Measurements from ENCODE around the gene SLC2A9. TPM values are rescaled to one million over a fixed set of nuclear protein-coding genes. Genes with fewer than 3 reads are reported as not detected.

SLC2A9 gene
- total RNA-seq, 1 donor from 2014 or later = not detected

GRCh38 chr4:10001757-10002156 is 19.5 kb downstream of the SLC2A9 start:
- no peak overlapping the region for H3K4me3 Mint-ChIP-seq (ENCODE audit: unreplicated experiment)
- TF ChIP-seq CTCF (IDR thresholded peaks at IDR 0.05; ENCODE audit: partially characterized antibody, unreplicated experiment) = no peak
- peaks cover 2% of the 10 kb centered on the region for H3K9me3 Mint-ChIP-seq (ENCODE audit: unreplicated experiment)
- no peaks in the 10 kb centered on the region for H3K27me3 Mint-ChIP-seq (ENCODE audit: unreplicated experiment)
- no peak overlapping the region for H3K27ac Mint-ChIP-seq (ENCODE audit: unreplicated experiment)
- H3K36me3 Mint-ChIP-seq (ENCODE audit: unreplicated experiment) = no peaks in the 10 kb centered on the region
- DNase-seq = no peak
- no peaks in the 10 kb centered on the region for H3K4me1 Mint-ChIP-seq (ENCODE audit: low read depth, unreplicated experiment)

- Mint-ChIP-seq H3K27ac (ENCODE audit: unreplicated experiment) (no peak overlapping the region), H3K4me3 (ENCODE audit: unreplicated experiment) (no peak overlapping the region), H3K36me3 (ENCODE audit: unreplicated experiment) (no peaks in the 10 kb centered on the region), H3K9me3 (ENCODE audit: unreplicated experiment) (peaks cover 2% of the 10 kb centered on the region), H3K4me1 (ENCODE audit: low read depth, unreplicated experiment) (no peaks in the 10 kb centered on the region), H3K27me3 (ENCODE audit: unreplicated experiment) (no peaks in the 10 kb centered on the region)
- DNase-seq = no peak
- TF ChIP-seq CTCF (IDR thresholded peaks at IDR 0.05; ENCODE audit: partially characterized antibody, unreplicated experiment) = no peak
Measured at GRCh38 chr4:9999956-10000561, 21.2 kb downstream of the SLC2A9 start.

- H3K4me1 Mint-ChIP-seq (ENCODE audit: low read depth, unreplicated experiment) = no peaks in the 10 kb centered on the region
- no peak overlapping the region for H3K27ac Mint-ChIP-seq (ENCODE audit: unreplicated experiment)
Measured at GRCh38 chr4:9997886-9998285, 23.4 kb downstream of the SLC2A9 start.

GRCh38 chr4:9996319-9997110 is 24.8 kb downstream of the SLC2A9 start:
- DNase-seq = no peak
- Mint-ChIP-seq H3K27me3 (ENCODE audit: unreplicated experiment) (no peaks in the 10 kb centered on the region), H3K36me3 (ENCODE audit: unreplicated experiment) (no peaks in the 10 kb centered on the region), H3K27ac (ENCODE audit: unreplicated experiment) (no peak overlapping the region), H3K4me3 (ENCODE audit: unreplicated experiment) (no peak overlapping the region), H3K4me1 (ENCODE audit: low read depth, unreplicated experiment) (no peaks in the 10 kb centered on the region), H3K9me3 (ENCODE audit: unreplicated experiment) (no peaks in the 10 kb centered on the region)
- TF ChIP-seq CTCF (IDR thresholded peaks at IDR 0.05; ENCODE audit: partially characterized antibody, unreplicated experiment) = no peak

More at GRCh38 chr4:9997886-9998285, 23.4 kb downstream of the SLC2A9 start:
- H3K4me3 Mint-ChIP-seq (ENCODE audit: unreplicated experiment) = no peak overlapping the region
- no peak for TF ChIP-seq CTCF (IDR thresholded peaks at IDR 0.05; ENCODE audit: partially characterized antibody, unreplicated experiment)
- H3K36me3 Mint-ChIP-seq (ENCODE audit: unreplicated experiment) = no peaks in the 10 kb centered on the region
- no peaks in the 10 kb centered on the region for H3K27me3 Mint-ChIP-seq (ENCODE audit: unreplicated experiment)
- DNase-seq = no peak
- no peaks in the 10 kb centered on the region for H3K9me3 Mint-ChIP-seq (ENCODE audit: unreplicated experiment)

- Mint-ChIP-seq H3K4me1 (ENCODE audit: low read depth, unreplicated experiment) (no peaks in the 10 kb centered on the region), H3K27me3 (ENCODE audit: unreplicated experiment) (no peaks in the 10 kb centered on the region)
Measured at GRCh38 chr4:9994246-9994847, 26.9 kb downstream of the SLC2A9 start.

More at GRCh38 chr4:9994246-9994847, 26.9 kb downstream of the SLC2A9 start:
- Mint-ChIP-seq H3K4me3 (ENCODE audit: unreplicated experiment) (no peak overlapping the region), H3K27ac (ENCODE audit: unreplicated experiment) (no peak overlapping the region), H3K9me3 (ENCODE audit: unreplicated experiment) (no peaks in the 10 kb centered on the region), H3K36me3 (ENCODE audit: unreplicated experiment) (no peaks in the 10 kb centered on the region)
- no peak for TF ChIP-seq CTCF (IDR thresholded peaks at IDR 0.05; ENCODE audit: partially characterized antibody, unreplicated experiment)
- no peak for DNase-seq

Data from glutamatergic neuron (in vitro differentiated cells).